Hematopoietic multipotent progenitor cell treated with erythropoietin and hydrocortisone succinate and interleukin-3 and kit ligand, for 4 days (in vitro differentiated cells): Measurements from ENCODE around the gene ANKRD44.
"Not testable (repeated sequence)": the region's sequence is repeated elsewhere in the genome, so short reads cannot be mapped to it uniquely, and the experiment has no call there.

Source experiments
- DNase-seq: peaks from one replicate; pipeline ENCODE4 v3.0.0-alpha.2; 2015

Gene ANKRD44

GRCh38 chr2:197071213-197071612 lies 239.4 kb downstream of the ANKRD44 start:
- no peak for DNase-seq

DNA sequence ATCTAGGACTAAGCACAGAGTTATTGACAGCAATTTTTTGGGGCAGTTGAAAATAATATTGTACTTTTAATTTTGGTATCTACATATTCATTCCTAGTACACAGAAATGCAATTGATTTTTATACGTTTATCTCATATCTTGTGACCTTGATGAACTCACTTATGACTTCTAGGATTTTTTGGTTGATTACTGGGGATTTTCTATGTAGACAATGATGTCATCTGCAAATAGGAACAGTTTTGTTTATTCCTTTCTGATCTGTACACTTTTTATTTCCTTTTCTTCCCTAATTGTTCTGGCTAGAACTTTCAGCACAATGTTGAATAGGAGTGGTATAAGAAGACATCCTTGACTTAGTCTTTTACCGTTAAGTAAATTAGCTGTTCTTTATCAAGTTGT lies 240.6 kb downstream of the ANKRD44 start:
- no peak for DNase-seq

DNA sequence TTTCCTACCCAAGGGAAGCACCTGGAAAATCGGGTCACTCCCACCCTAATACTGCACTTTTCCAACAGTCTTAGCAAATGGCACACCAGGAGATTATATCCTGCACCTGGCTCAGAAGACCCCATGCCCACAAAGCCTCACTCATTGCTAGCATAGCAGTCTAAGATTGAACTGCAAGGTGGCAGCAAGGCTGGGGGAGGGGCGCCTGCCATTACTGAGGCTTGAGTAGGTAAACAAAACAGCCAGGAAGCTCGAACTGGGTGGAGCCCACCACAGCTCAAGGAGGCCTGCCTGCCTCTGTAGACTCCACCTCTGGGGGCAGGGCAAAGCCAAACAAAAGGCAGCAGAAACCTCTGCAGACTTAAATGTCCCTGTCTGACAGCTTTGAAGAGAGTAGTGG lies 248.0 kb downstream of the ANKRD44 start:
- DNase-seq: not testable (repeated sequence)

GRCh38 chr2:197059477-197059876 lies 251.1 kb downstream of the ANKRD44 start:
- DNase-seq: no peak

- DNase-seq: no peak
These were observed 251.7 kb downstream of the ANKRD44 start for GRCh38 chr2:197058777-197059300.

DNA sequence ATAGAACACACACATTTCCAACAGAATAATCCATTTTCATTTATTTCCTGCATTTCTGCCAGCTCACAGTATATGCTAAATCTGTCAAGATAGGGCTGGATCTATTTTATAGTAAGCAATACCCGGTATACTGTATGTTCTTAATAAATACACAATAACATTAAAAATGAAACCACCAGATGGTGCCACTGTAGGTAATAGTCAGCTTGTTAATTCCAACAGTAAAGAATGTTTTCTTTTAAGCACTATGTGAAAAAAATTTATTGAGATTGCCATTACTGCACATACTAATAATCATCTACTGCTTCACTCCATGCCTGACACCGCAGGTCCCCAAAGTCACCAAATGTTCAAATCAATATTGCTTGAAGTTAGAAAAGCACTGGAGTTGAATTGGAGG lies 252.6 kb downstream of the ANKRD44 start:
- DNase-seq: no peak

GRCh38 chr2:197055045-197055444 lies 255.5 kb downstream of the ANKRD44 start:
- no peak for DNase-seq

DNA sequence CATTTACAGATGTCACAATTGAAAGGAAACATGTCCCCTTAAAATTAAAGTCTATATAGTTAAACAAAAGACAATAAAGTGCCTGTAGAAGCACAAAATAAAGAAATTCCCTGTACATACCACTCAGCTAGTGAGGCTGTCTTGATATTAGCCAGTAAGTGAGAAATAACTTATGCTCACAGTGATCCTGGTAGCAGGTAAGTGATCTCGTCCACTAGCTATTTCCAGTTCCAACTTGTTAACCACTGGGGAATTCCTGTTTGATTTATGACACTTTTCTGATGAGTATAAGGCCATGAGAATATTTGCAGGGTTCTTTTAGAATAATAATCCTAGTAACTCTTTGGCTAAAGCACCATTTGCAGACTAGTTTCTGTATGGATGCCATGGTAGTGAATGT lies 256.1 kb downstream of the ANKRD44 start:
- no peak for DNase-seq

DNA sequence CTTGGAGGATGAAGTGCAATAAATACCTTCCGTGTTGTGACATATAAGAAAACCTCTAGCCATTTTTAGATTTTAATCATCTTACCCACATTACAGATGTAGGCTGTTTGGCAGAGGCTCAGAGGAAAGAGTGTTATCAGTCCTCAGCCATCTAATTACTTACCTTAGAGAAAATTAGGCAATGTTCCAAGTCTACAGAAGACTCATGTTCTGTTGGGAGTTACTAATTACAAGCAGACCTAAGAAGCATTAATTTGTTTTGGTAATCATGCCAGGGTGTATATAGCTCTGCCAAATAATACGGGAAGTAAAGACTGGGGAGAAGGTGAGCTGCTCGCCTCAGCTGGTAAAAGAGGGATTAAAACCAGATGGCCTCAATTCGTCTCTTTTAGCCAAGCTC lies 258.2 kb downstream of the ANKRD44 start:
- peak; percentile 53 for DNase-seq

GRCh38 chr2:197045115-197045514 lies 265.5 kb downstream of the ANKRD44 start:
- peak; percentile 42 for DNase-seq

DNA sequence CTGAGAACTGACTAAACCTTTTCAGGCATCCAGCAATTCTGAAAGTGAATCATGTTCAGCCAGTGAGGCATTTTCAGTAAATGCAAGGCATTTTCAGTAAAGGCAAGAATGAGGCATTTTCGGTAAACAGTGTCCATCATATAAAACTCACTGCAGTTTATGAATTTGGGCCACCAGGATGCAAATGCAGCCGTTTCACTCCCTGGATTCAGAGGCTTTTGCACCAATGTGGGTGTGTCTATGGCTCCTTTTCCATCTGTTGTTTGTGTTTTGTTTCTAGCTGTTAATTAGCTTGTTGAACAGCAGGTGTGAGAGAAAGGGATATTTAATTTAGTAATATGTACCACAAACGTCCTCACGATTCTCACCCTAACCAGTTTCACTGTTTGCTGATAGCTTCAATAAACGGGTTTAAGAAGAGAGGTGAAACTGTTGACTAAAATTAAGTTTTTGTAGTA lies 267.8 kb downstream of the ANKRD44 start:
- DNase-seq: no peak

DNA sequence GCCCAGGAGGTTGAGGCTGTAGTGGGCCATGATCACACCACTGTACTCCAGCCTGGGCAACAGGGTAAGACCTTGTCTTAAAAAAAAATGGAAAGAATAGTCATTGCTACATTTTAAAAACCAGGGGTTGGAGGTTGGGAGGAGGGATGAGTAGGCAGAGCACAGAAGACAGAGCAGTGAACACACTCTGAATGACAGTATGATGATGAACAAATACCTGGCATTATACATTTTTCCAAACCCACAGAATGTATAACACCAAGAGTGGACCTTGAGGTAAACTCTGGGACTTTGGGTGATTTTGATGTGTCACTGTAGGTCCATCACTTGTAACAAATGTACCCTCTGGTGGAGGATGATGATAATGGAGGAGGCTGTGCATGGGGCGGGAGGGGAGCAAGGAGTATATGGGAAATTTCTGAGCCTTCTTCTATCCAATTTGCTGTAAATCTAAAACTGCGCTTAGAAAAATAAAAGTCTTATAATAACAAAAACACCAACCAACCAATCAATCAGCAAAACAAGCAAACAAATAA lies 272.6 kb downstream of the ANKRD44 start:
- DNase-seq: no peak

- DNase-seq: no peak
These were observed 275.6 kb downstream of the ANKRD44 start for GRCh38 chr2:197035002-197035401.

DNA sequence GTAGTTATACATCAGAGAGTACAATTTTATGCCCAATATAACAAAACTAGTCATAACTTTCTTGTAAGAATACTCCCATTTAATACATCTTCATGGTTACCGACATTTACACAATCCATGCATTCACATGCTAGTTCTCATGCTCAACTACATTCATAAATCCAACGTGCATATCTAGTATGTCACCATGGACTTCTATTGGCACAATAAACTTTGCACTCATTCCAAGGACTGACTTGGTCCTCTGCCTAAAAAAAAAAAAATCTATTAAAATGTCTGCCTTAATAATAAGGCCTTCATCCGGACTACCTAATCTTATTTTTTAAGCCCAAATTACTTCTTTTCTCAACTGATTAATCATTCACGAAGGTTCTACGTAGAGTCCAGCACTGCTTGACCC lies 276.3 kb downstream of the ANKRD44 start:
- DNase-seq: no peak

DNA sequence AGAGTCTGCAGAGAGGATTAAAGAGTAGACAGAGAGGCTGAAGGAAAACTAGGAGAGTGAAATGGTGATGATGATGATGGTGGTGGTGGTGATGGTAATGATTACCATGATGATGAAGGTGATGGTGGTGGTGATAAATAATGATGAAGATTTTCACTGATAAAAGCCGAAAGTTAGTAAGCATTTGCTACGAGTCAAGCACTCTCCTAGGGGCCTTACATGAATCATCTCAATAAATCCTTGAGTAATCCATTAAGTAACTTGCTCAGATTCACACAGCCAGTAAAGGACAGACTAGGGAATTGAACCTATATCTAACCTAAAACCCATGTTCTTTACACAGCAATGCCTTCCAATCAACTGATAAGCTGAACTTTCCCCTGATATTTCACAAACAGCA lies 277.4 kb downstream of the ANKRD44 start:
- DNase-seq: no peak

- no peak for DNase-seq
These were observed 278.8 kb downstream of the ANKRD44 start for GRCh38 chr2:197031803-197032202.

DNA sequence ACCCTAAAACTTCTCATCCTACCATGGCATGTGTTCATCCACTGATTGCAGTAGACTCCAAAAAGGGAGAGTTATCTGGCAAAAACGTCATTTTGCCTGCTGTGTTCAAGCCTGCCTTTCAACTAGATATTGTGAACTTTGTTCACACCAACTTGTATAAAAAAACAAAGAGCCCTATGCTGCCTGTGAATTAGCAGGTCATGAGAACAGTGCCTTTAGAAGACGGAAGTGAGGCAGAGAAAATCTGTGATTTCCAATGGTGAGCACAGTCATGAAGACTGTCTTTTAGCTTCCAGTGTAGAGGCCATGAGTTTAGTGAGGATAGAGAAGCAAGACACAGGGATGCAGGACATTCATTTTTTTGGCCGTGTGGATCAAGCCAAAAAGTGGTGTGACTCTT lies 280.5 kb downstream of the ANKRD44 start:
- DNase-seq: no peak

DNA sequence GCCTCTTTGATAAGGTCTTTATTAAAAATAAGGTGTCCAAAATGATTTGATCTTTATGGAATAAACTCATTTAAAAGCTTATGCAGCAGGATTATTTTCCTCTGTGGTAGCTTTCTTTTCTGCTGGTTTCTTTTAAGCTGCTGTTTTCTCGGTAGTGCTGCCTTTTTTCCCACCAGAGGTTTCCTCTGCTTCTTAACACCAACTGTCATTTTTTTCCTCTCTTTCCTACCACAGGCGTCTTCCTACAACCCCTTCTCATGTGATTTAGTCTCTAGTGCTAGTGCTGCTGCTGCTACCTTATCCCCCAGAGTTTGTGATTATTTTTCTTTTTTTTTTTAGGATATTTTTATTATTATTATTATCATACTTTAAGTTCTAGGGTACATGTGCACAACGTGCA lies 281.9 kb downstream of the ANKRD44 start:
- no peak for DNase-seq

- no peak for DNase-seq
These were observed 282.4 kb downstream of the ANKRD44 start for GRCh38 chr2:197028230-197028629.

DNA sequence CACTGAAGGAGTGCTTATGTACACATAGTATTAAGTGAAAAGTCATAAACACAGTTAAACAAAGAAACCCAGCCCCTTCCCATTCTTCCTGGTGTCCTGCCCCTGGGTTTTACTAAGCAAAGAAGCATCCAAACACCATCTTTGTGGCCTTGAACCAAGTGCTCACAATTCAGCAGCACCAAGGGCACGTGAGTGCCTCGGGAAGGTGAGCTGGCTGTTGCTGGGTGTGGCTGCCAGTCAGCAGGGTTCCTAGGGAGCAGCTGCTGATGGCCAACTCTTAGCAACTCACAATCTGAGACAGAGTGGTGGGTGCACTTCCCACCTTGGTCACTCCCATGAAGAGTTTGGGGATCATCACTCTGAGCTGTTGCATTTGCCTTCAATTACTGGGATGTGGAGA lies 286.4 kb downstream of the ANKRD44 start:
- DNase-seq: no peak

GRCh38 chr2:197020921-197021320 lies 289.7 kb downstream of the ANKRD44 start:
- DNase-seq: not testable (repeated sequence)

DNA sequence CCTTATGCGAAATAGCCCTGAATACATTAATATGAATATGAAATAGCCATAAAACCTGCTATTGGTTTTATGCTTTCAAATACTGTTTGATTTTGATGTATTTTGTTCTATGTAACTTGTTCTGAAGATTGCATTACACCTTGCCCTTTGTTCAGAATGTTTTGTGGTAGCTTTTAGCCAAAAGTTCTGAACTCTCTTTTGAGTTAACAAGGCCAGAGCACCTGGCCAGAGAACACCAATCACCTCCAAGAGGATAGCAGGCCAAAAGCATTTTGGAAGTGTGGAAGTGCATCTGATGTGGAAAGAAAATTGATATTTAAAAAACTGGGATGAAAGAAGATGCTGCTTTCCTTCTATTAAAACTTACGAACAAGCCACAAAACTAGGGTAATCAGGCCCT lies 297.5 kb downstream of the ANKRD44 start:
- no peak for DNase-seq

- DNase-seq: peak; percentile 85
These were observed 298.6 kb downstream of the ANKRD44 start for GRCh38 chr2:197011801-197012641.

GRCh38 chr2:197011021-197011417 lies 299.6 kb downstream of the ANKRD44 start:
- DNase-seq: peak; percentile 47
